WTC11 (cell line): ENCODE data around the gene CARS2. TPM values are rescaled to one million over a fixed set of nuclear protein-coding genes. Genes with fewer than 3 reads are reported as not detected.

ENCODE experiments used
- ATAC-seq: fragments of 200-7000 bp; cut with Tn5 transposase; 2 replicates; pipeline ENCODE4 v1.10.0; 2021; ENCODE audit warnings: mild to moderate bottlenecking, moderate library complexity
- CTCF ChIA-PET: fragments of 300-600 bp; sonication (Branson Sonifier 250); formaldehyde crosslinking; loops from one replicate; lab custom pipeline; 2021; ENCODE audit warnings: antibody characterized with exemption; lab: Charles Lee
- POLR2A ChIA-PET: fragments of 350-600 bp; sonication (Branson Sonifier 250); formaldehyde crosslinking; loops from one replicate; lab custom pipeline; 2021; ENCODE audit warnings: antibody characterized with exemption; lab: Charles Lee
- DNase-seq: peaks from one replicate; pipeline ENCODE4 v3.0.0; 2021; ENCODE audit warnings: low spot score
- H3K27ac Mint-ChIP-seq: 2 replicates; pipeline ENCODE4 v1.8.0; 2021; ENCODE audit warnings: mixed read lengths
- H3K27me3 Mint-ChIP-seq: 2 replicates; pipeline ENCODE4 v1.8.0; 2021; ENCODE audit warnings: low read depth, mild to moderate bottlenecking, moderate library complexity, mixed read lengths
- H3K36me3 Mint-ChIP-seq: 2 replicates; pipeline ENCODE4 v1.8.0; 2021; ENCODE audit warnings: mixed read lengths
- H3K4me1 Mint-ChIP-seq: 2 replicates; pipeline ENCODE4 v1.8.0; 2022; ENCODE audit warnings: mixed read lengths
- H3K4me3 Mint-ChIP-seq: 2 replicates; pipeline ENCODE4 v1.8.0; 2021; ENCODE audit warnings: mild to moderate bottlenecking, moderate library complexity, mixed read lengths
- H3K9me3 Mint-ChIP-seq: 2 replicates; pipeline ENCODE4 v1.8.0; 2021; ENCODE audit warnings: mixed read lengths
- ESRRA ChIP-seq: sonication (generic); formaldehyde crosslinking; IDR thresholded peaks from 2 replicates; pipeline ENCODE4 v1.8.1; 2022; ENCODE audit warnings: mild to moderate bottlenecking, missing genetic modification reagents, borderline replicate concordance
- GABPB1 ChIP-seq: sonication (generic); formaldehyde crosslinking; IDR thresholded peaks from 2 replicates; pipeline ENCODE4 v1.8.1; 2023; ENCODE audit warnings: mild to moderate bottlenecking, missing genetic modification reagents
- GTF2I ChIP-seq: fragments of 250-450 bp; sonication (Bioruptor Pico); conservative IDR thresholded peaks from 2 replicates; pipeline ENCODE4 v1.4.0; 2021; ENCODE audit warnings: mild to moderate bottlenecking
- HMGA2 ChIP-seq: fragments of 250-450 bp; sonication (Bioruptor Pico); IDR thresholded peaks from 2 replicates; pipeline ENCODE4 v1.4.0; 2021; ENCODE audit warnings: mild to moderate bottlenecking, moderate library complexity
- JAZF1 ChIP-seq: fragments of 250-450 bp; sonication (Bioruptor Pico); IDR thresholded peaks from 2 replicates; pipeline ENCODE4 v1.9.0; 2021; ENCODE audit warnings: moderate library complexity, mild to moderate bottlenecking, inconsistent platforms
- NR3C1 ChIP-seq: sonication (generic); formaldehyde crosslinking; conservative IDR thresholded peaks from 2 replicates; pipeline ENCODE4 v1.8.1; 2023; ENCODE audit warnings: low read depth, mild to moderate bottlenecking, missing genetic modification reagents
- SOX15 ChIP-seq: fragments of 250-450 bp; sonication (Bioruptor Pico); IDR thresholded peaks from 2 replicates; pipeline ENCODE4 v1.9.0; 2021; ENCODE audit warnings: mild to moderate bottlenecking
- TCF7 ChIP-seq: sonication (generic); formaldehyde crosslinking; IDR thresholded peaks from 2 replicates; pipeline ENCODE4 v1.8.0; 2022; ENCODE audit warnings: mild to moderate bottlenecking, low read depth, missing genetic modification reagents, moderate library complexity
- TEAD4 ChIP-seq: sonication (generic); formaldehyde crosslinking; IDR thresholded peaks from 2 replicates; pipeline ENCODE4 v1.8.0; 2022; ENCODE audit warnings: mild to moderate bottlenecking, missing genetic modification reagents
- ZNF263 ChIP-seq: sonication (generic); formaldehyde crosslinking; IDR thresholded peaks from 2 replicates; pipeline ENCODE4 v1.8.1; 2022; ENCODE audit warnings: low read depth, mild to moderate bottlenecking, moderate library complexity, missing genetic modification reagents
- ZNF396 ChIP-seq: fragments of 250-450 bp; sonication (Bioruptor Pico); IDR thresholded peaks from 2 replicates; pipeline ENCODE4 v1.8.0; 2021; ENCODE audit warnings: mild to moderate bottlenecking, moderate library complexity, borderline replicate concordance
- ZNF416 ChIP-seq: fragments of 250-450 bp; sonication (Bioruptor Pico); IDR thresholded peaks from 2 replicates; pipeline ENCODE4 v1.9.0; 2021; ENCODE audit warnings: mild to moderate bottlenecking, inconsistent platforms
- total RNA-seq: library from RNA; stranded (reverse); gene quantifications from 3 replicates; pipeline ENCODE4 v1.2.3, GENCODE V29; 2021
- TF ChIP-seq, protein P1 (sequence below): sonication (generic); formaldehyde crosslinking; conservative IDR thresholded peaks from 2 replicates; pipeline ENCODE4 v1.8.1; 2022; ENCODE audit warnings: mild to moderate bottlenecking, missing genetic modification reagents
- TF ChIP-seq, protein P2 (sequence below): sonication (generic); formaldehyde crosslinking; IDR thresholded peaks from 2 replicates; pipeline ENCODE4 v1.8.1; 2022; ENCODE audit warnings: mild to moderate bottlenecking, moderate library complexity, missing genetic modification reagents
- TF ChIP-seq, protein P3 (sequence below): sonication (generic); formaldehyde crosslinking; IDR thresholded peaks from 2 replicates; pipeline ENCODE4 v1.8.0; 2023; ENCODE audit warnings: mild to moderate bottlenecking, missing genetic modification reagents
- TF ChIP-seq, protein P4 (sequence below): sonication (generic); formaldehyde crosslinking; IDR thresholded peaks from 2 replicates; pipeline ENCODE4 v1.8.0; 2022; ENCODE audit warnings: mild to moderate bottlenecking, missing genetic modification reagents
- TF ChIP-seq, protein P5 (sequence below): fragments of 250-450 bp; sonication (Bioruptor Pico); IDR thresholded peaks from 2 replicates; pipeline ENCODE4 v1.9.0; 2021; ENCODE audit warnings: moderate library complexity, mild to moderate bottlenecking, inconsistent platforms, borderline replicate concordance
- TF ChIP-seq, protein P6 (sequence below): sonication (generic); formaldehyde crosslinking; conservative IDR thresholded peaks from 2 replicates; pipeline ENCODE4 v1.8.1; 2023; ENCODE audit warnings: mild to moderate bottlenecking, low read depth, missing genetic modification reagents, moderate library complexity
- TF ChIP-seq, protein P7 (sequence below): sonication (generic); formaldehyde crosslinking; IDR thresholded peaks from 2 replicates; pipeline ENCODE4 v1.8.1; 2023; ENCODE audit warnings: mild to moderate bottlenecking, missing genetic modification reagents, moderate library complexity

The CARS2 gene
- total RNA-seq, 1 experiment from 2014 or later: 39.9 TPM

DNA sequence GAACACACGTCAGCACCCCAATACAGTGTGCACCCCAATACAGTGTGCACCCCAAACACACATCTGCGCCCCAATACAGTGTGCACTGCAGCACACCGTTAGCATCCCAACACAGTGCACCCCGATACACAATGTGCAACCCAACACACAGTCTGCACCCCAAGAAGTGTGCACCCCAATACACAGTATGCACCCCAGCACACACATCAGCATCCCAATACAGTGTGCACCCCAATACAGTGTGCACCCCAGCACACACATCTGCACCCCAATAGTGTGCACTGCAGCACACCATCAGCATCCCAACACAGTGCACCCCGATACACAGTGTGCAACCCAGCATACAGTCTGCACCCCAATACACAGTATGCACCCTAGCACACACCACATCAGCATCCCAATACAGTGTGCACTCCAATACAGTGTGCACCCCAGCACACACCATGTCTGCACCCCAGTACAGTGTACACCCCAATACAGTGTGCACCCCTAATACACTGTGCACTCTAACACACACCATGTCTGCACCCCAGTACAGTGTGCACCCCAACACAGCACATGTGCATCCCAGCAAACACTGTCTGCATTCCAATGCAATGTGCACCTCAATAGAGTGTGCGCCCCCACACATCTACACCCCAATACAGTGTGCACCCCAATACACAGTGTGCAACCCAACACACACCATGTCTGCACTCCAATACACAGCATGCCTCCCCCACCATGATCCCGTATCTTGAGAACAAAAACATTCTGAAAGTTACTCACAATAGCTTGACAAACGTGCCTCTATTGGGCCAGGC, 855 bp upstream of the CARS2 start (continued):
- TF ChIP-seq SOX15 (CRISPR knock-in tag) (no peak), GABPB1 (CRISPR knock-in tag) (no peak), TCF7 (CRISPR knock-in tag) (no peak), HMGA2 (CRISPR knock-in tag) (no peak), TEAD4 (no peak), JAZF1 (no peak), NR3C1 (no peak), ZNF263 (CRISPR knock-in tag) (no peak), GTF2I (CRISPR knock-in tag) (no peak), ESRRA (no peak)
- TF ChIP-seq, protein P1, sequence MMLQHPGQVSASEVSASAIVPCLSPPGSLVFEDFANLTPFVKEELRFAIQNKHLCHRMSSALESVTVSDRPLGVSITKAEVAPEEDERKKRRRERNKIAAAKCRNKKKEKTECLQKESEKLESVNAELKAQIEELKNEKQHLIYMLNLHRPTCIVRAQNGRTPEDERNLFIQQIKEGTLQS (CRISPR knock-in tag): no peak
- TF ChIP-seq, protein P2, sequence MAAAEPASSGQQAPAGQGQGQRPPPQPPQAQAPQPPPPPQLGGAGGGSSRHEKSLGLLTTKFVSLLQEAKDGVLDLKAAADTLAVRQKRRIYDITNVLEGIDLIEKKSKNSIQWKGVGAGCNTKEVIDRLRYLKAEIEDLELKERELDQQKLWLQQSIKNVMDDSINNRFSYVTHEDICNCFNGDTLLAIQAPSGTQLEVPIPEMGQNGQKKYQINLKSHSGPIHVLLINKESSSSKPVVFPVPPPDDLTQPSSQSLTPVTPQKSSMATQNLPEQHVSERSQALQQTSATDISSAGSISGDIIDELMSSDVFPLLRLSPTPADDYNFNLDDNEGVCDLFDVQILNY: no peak
- TF ChIP-seq, protein P3, sequence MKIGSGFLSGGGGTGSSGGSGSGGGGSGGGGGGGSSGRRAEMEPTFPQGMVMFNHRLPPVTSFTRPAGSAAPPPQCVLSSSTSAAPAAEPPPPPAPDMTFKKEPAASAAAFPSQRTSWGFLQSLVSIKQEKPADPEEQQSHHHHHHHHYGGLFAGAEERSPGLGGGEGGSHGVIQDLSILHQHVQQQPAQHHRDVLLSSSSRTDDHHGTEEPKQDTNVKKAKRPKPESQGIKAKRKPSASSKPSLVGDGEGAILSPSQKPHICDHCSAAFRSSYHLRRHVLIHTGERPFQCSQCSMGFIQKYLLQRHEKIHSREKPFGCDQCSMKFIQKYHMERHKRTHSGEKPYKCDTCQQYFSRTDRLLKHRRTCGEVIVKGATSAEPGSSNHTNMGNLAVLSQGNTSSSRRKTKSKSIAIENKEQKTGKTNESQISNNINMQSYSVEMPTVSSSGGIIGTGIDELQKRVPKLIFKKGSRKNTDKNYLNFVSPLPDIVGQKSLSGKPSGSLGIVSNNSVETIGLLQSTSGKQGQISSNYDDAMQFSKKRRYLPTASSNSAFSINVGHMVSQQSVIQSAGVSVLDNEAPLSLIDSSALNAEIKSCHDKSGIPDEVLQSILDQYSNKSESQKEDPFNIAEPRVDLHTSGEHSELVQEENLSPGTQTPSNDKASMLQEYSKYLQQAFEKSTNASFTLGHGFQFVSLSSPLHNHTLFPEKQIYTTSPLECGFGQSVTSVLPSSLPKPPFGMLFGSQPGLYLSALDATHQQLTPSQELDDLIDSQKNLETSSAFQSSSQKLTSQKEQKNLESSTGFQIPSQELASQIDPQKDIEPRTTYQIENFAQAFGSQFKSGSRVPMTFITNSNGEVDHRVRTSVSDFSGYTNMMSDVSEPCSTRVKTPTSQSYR (CRISPR knock-in tag): no peak

DNA sequence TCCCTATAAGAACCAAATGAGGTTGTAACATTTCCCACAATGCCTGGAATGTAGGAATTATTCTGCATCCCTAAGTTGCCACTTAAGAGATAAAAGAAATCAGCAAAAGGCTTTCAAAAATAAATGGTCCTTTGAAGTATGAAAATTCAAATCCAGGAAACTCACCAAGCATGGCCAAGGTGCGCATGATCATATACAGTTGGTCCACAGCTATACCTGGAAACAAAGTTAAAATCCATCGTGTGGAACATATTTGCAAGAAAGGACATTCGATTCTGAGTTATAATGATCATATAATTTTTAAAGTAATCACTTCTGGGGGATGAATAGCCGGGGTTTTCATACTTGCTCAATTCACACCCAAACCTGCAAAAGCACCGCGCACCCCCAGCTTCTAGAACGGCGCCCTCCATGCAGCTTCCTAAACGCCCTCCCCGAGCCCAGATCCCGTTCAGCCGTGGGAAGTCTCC, 525 bp downstream of the CARS2 start:
- ATAC-seq (no peak), DNase-seq (no peak)
- TF ChIP-seq ZNF396 (CRISPR knock-in tag): no peak
- no peak for TF ChIP-seq ZNF416 (CRISPR knock-in tag)
- TF ChIP-seq, protein P4, sequence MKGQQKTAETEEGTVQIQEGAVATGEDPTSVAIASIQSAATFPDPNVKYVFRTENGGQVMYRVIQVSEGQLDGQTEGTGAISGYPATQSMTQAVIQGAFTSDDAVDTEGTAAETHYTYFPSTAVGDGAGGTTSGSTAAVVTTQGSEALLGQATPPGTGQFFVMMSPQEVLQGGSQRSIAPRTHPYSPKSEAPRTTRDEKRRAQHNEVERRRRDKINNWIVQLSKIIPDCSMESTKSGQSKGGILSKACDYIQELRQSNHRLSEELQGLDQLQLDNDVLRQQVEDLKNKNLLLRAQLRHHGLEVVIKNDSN (CRISPR knock-in tag): no peak
- H3K27ac Mint-ChIP-seq: no peak overlapping the region
- H3K4me1 Mint-ChIP-seq: peaks cover 24% of the 10 kb centered on the region
- no peaks in the 10 kb centered on the region; the same call in none of the 2 replicates for H3K27me3 Mint-ChIP-seq
- H3K9me3 Mint-ChIP-seq: no peaks in the 10 kb centered on the region
- POLR2A ChIA-PET: interaction anchor here (2.3 kb wide), 1 partner anchor 10 kb away, joined by 6 read pairs; no protein-coding TSS in a partner anchor
- H3K36me3 Mint-ChIP-seq: peaks cover 17% of the 10 kb centered on the region
- peak overlapping the region; percentile 82 for H3K4me3 Mint-ChIP-seq
- CTCF ChIA-PET: no interaction called here

DNA sequence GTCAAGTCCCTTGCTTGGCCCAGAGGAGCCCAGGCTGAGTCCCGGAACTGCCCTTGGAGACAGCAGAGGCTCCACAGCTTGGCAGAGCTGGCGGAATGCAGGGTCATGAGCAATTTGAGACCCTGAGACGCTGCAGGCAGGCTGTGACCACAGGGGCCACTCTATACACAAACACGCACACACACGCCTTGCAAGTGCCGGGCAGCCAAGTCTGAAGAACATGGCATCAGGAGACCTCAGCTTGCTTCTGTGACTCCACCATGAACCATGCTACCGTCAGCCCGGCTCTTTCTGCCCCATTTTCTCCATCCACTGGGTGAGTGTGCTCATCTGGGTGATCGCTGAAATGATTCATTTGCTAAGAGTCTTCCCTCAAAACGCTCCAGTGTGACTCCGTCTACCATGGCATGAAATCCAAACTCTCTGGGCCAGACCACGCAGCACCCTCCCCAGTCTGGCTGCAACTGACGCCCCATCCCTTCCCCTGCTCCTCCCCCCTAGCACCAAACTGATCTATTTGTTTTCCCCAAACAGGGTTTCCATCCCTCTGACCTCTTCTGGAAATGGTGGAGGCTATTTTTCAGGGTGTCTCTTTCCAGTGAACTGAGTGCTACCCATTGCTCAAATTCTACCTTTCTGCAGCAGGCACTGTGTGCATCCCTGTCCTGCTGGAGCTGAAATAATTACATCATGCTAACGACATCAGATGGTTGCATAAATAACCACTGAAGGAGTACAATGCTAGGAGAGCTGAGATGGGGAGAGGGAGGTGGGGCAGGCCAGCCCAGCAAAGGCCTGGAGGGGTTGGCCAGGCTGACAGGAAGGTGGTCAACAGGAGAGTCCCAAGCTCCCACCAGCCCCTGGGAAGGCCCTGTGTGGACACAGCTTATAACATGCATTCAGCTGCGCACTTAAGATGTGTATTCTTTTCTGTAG, 3.1 kb downstream of the CARS2 start:
- POLR2A ChIA-PET: interaction anchor here (2.3 kb wide), 1 partner anchor 12 kb away, joined by 6 read pairs; no protein-coding TSS in a partner anchor
- ATAC-seq (no peak), DNase-seq (no peak)
- H3K9me3 Mint-ChIP-seq: no peaks in the 10 kb centered on the region
- CTCF ChIA-PET: interaction anchor here (1.2 to 1.5 kb wide), 2 partner anchors 20 to 21 kb away, joined by 3 read pairs; no protein-coding TSS in a partner anchor
- no peak overlapping the region for H3K4me3 Mint-ChIP-seq
- peaks cover 39% of the 10 kb centered on the region for H3K36me3 Mint-ChIP-seq
- peak overlapping the region; percentile 59; the same call in 1 of the 2 replicates for H3K27ac Mint-ChIP-seq
- peaks cover 24% of the 10 kb centered on the region for H3K4me1 Mint-ChIP-seq
- no peaks in the 10 kb centered on the region; the same call in 1 of the 2 replicates for H3K27me3 Mint-ChIP-seq
- TF ChIP-seq, protein P5, sequence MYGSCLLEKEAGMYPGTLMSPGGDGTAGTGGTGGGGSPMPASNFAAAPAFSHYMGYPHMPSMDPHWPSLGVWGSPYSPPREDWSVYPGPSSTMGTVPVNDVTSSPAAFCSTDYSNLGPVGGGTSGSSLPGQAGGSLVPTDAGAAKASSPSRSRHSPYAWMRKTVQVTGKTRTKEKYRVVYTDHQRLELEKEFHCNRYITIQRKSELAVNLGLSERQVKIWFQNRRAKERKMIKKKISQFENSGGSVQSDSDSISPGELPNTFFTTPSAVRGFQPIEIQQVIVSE (CRISPR knock-in tag): no peak
- TF ChIP-seq, protein P6, sequence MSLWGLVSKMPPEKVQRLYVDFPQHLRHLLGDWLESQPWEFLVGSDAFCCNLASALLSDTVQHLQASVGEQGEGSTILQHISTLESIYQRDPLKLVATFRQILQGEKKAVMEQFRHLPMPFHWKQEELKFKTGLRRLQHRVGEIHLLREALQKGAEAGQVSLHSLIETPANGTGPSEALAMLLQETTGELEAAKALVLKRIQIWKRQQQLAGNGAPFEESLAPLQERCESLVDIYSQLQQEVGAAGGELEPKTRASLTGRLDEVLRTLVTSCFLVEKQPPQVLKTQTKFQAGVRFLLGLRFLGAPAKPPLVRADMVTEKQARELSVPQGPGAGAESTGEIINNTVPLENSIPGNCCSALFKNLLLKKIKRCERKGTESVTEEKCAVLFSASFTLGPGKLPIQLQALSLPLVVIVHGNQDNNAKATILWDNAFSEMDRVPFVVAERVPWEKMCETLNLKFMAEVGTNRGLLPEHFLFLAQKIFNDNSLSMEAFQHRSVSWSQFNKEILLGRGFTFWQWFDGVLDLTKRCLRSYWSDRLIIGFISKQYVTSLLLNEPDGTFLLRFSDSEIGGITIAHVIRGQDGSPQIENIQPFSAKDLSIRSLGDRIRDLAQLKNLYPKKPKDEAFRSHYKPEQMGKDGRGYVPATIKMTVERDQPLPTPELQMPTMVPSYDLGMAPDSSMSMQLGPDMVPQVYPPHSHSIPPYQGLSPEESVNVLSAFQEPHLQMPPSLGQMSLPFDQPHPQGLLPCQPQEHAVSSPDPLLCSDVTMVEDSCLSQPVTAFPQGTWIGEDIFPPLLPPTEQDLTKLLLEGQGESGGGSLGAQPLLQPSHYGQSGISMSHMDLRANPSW (CRISPR knock-in tag): no peak
- TF ChIP-seq, protein P7, sequence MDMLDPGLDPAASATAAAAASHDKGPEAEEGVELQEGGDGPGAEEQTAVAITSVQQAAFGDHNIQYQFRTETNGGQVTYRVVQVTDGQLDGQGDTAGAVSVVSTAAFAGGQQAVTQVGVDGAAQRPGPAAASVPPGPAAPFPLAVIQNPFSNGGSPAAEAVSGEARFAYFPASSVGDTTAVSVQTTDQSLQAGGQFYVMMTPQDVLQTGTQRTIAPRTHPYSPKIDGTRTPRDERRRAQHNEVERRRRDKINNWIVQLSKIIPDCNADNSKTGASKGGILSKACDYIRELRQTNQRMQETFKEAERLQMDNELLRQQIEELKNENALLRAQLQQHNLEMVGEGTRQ (CRISPR knock-in tag): no peak
